SK-N-MC (cell line): Measurements from ENCODE around the gene UTP3.
"Not testable (repeated sequence)": the region's sequence is repeated elsewhere in the genome, so short reads cannot be mapped to it uniquely, and the experiment has no call there.

Experiments used
- EZH2 ChIP-seq: fragments of 200-600 bp; sonication (generic); IDR thresholded peaks from one replicate; pipeline ENCODE4 v1.6.1; 2017; ENCODE audit warnings: antibody characterized with exemption
- FOXP2 ChIP-seq: optimal IDR thresholded peaks from 2 replicates; pipeline ENCODE3; 2011; ENCODE audit warnings: mild to moderate bottlenecking, moderate library complexity; ENCODE audit not compliant: insufficient read depth; ENCODE audit errors: extremely low read length, control extremely low read depth
- POLR2AphosphoS5 ChIP-seq: IDR thresholded peaks from 2 replicates; pipeline ENCODE4 v1.6.1; 2012; ENCODE audit warnings: mild to moderate bottlenecking, low read depth, low read length, borderline replicate concordance

DNA sequence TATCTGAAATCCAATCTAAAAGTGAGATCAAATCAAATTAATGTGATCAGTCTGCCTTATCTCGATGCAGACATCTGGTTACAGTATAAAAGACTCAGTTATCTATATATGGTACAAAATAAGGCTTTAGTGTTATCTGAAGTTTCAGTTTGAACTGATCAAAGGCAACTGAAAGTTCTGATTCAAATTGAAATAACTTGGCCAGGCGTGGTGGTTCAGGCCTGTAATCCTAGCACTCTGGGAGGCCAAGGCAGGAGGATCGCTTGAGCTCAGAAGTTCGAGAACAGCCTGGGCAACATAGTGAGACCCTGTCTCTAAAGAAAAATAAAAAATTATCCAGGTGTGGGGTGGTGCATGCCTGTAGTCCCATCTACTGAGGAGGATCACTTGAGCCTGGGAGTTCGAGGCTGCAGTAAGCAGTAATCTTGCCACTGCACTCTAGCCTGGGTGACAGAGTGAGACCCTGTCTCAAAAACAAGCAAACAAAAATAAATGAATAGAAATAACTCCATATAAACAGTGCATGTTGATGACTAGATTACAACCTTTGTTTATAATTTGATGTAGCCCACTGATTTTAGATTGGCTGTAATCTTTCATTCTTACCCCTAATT lies 26.9 kb upstream of the UTP3 start:
- TF ChIP-seq EZH2, POLR2AphosphoS5, FOXP2: not testable (repeated sequence)
